SK-N-SH (cell line): Measurements from ENCODE around the gene PDZRN4. TPM values are rescaled to one million over a fixed set of nuclear protein-coding genes. Genes with fewer than 3 reads are reported as not detected.

Experiments
- CTCF ChIA-PET: fragments of 300-600, 350-600 bp; formaldehyde crosslinking; extraction: SDS; loops from one replicate; lab custom pipeline; 2021; lab: Yijun Ruan, JAX
- POLR2A ChIA-PET: fragments of 350-600 bp; sonication (Branson Sonifier 250); formaldehyde crosslinking; extraction: SDS; loops from one replicate; lab custom pipeline; 2020; ENCODE audit warnings: antibody characterized with exemption, inconsistent platforms; lab: Yijun Ruan, JAX
- DNase-seq: peaks from one replicate; pipeline ENCODE4 v3.0.0; 2012
- H2AFZ ChIP-seq: fragments of 200-600 bp; sonication (generic); 2 replicates; pipeline ENCODE4 v1.8.1; 2016; ENCODE audit warnings: antibody characterized with exemption, mild to moderate bottlenecking, low read depth
- H3F3A ChIP-seq: fragments of 200-600 bp; sonication (generic); replicated peaks from 2 replicates; pipeline ENCODE3; 2016; ENCODE audit warnings: antibody characterized with exemption, mild to moderate bottlenecking; ENCODE audit not compliant: insufficient read depth
- H3K27ac ChIP-seq, 2 experiments: fragments of 200-500 bp in 1 of 2; fragments of 200-600 bp in 1 of 2; sonication (Bioruptor generic) in 1 of 2; sonication (generic), shearing (Covaris generic) in 1 of 2; 2 replicates each; pipeline versions ENCODE4 v1.5.1 to v1.6.1; 2014 to 2016; ENCODE audit warnings: low read depth in 2 of 2, inconsistent platforms in 1 of 2, low read length in 1 of 2, mild to moderate bottlenecking in 1 of 2, mixed read lengths in 1 of 2
- H3K27me3 ChIP-seq: fragments of 200-600 bp; sonication (generic), shearing (Covaris generic); 2 replicates; pipeline ENCODE4 v1.6.1; 2016; ENCODE audit warnings: mixed run types; ENCODE audit not compliant: insufficient read depth
- H3K36me3 ChIP-seq, 2 experiments: fragments of 200-500 bp in 1 of 2; fragments of 200-600 bp in 1 of 2; sonication (Bioruptor generic) in 1 of 2; sonication (generic) in 1 of 2; replicated peaks in 1 of 2; 2 replicates each; pipeline versions ENCODE3 to v1.5.1; 2014 to 2016; ENCODE audit warnings: low read length in 1 of 2, mild to moderate bottlenecking in 1 of 2; ENCODE audit not compliant: insufficient read depth in 2 of 2, control insufficient read depth in 1 of 2
- H3K4me1 ChIP-seq, 2 experiments: fragments of 200-500 bp in 1 of 2; fragments of 200-600 bp in 1 of 2; sonication (Bioruptor generic) in 1 of 2; sonication (generic), shearing (Covaris generic) in 1 of 2; 2 replicates each; pipeline versions ENCODE4 v1.5.1 to v1.6.1; 2014 to 2016; ENCODE audit warnings: low read depth in 1 of 2, low read length in 1 of 2, mixed run types in 1 of 2; ENCODE audit not compliant: insufficient read depth in 2 of 2, control insufficient read depth in 1 of 2
- H3K4me2 ChIP-seq: fragments of 200-600 bp; sonication (generic), shearing (Covaris generic); 2 replicates; pipeline ENCODE4 v1.6.1; 2017; ENCODE audit warnings: mixed run types
- H3K4me3 ChIP-seq, 2 experiments: fragments of 200-500 bp in 1 of 2; fragments of 200-600 bp in 1 of 2; sonication (Bioruptor generic) in 1 of 2; sonication (generic), shearing (Covaris generic) in 1 of 2; 2 replicates each; pipeline versions ENCODE4 v1.5.1 to v1.8.1; 2014 to 2016; ENCODE audit warnings: low read depth in 2 of 2, inconsistent platforms in 1 of 2, low read length in 1 of 2, mild to moderate bottlenecking in 1 of 2, mixed read lengths in 1 of 2, moderate library complexity in 1 of 2
- H3K79me2 ChIP-seq: fragments of 200-600 bp; sonication (generic); 2 replicates; pipeline ENCODE4 v1.8.1; 2017; ENCODE audit warnings: mild to moderate bottlenecking; ENCODE audit not compliant: insufficient read depth
- H3K9ac ChIP-seq: fragments of 200-600 bp; sonication (generic); 2 replicates; pipeline ENCODE4 v1.6.1; 2017; ENCODE audit warnings: mixed run types
- H3K9me2 ChIP-seq: fragments of 200-600 bp; sonication (generic); 2 replicates; pipeline ENCODE4 v1.6.1; 2017; ENCODE audit warnings: mixed run types
- H3K9me3 ChIP-seq: fragments of 200-600 bp; sonication (generic); 2 replicates; pipeline ENCODE4 v1.6.1; 2017; ENCODE audit warnings: mixed run types, mild to moderate bottlenecking, moderate library complexity
- H4K20me1 ChIP-seq: fragments of 200-600 bp; sonication (generic); 2 replicates; pipeline ENCODE4 v1.6.1; 2017; ENCODE audit warnings: mild to moderate bottlenecking, mixed run types; ENCODE audit not compliant: insufficient read depth
- ELF1 ChIP-seq: IDR thresholded peaks from 2 replicates; pipeline ENCODE4 v1.4.0; 2012
- FOSL2 ChIP-seq: IDR thresholded peaks from 2 replicates; pipeline ENCODE4 v1.4.0; 2012; ENCODE audit warnings: low read depth, mild to moderate bottlenecking, moderate library complexity, borderline replicate concordance
- GABPA ChIP-seq: IDR thresholded peaks from 2 replicates; pipeline ENCODE4 v1.4.0; 2012; ENCODE audit warnings: low read depth, mild to moderate bottlenecking
- GATA2 ChIP-seq: sonication (generic); formaldehyde crosslinking; IDR thresholded peaks from 2 replicates; pipeline ENCODE4 v1.5.0; 2020; ENCODE audit warnings: mild to moderate bottlenecking, missing genetic modification reagents
- MEF2A ChIP-seq: IDR thresholded peaks from 2 replicates; pipeline ENCODE4 v1.4.0; 2012; ENCODE audit warnings: low read depth, borderline replicate concordance
- NRF1 ChIP-seq: IDR thresholded peaks from 2 replicates; pipeline ENCODE4 v1.6.1; 2012; ENCODE audit warnings: low read depth, mild to moderate bottlenecking, low read length
- RXRA ChIP-seq: IDR thresholded peaks from 2 replicates; pipeline ENCODE4 v1.4.0; 2012; ENCODE audit warnings: low read depth, mild to moderate bottlenecking, borderline replicate concordance
- TCF12 ChIP-seq: IDR thresholded peaks from 2 replicates; pipeline ENCODE4 v1.4.0; 2012
- TEAD4 ChIP-seq: IDR thresholded peaks from 2 replicates; pipeline ENCODE4 v1.4.0; 2012; ENCODE audit warnings: mild to moderate bottlenecking, borderline replicate concordance; ENCODE audit not compliant: insufficient read depth
- YY1 ChIP-seq: IDR thresholded peaks from 2 replicates; pipeline ENCODE4 v1.4.0; 2012; ENCODE audit warnings: low read depth, mild to moderate bottlenecking
- WGBS: methylation state at CpG from one replicate; pipeline ENCODE4 v1.1.6; 2017; ENCODE audit warnings: low lambda C conversion rate; 5-methylcytosine and 5-hydroxymethylcytosine counted together
- polyA plus RNA-seq, 3 experiments: library from polyadenylated mRNA; depleted of rRNA; stranded (reverse); fragments of >200 nt; gene quantifications; 2 replicates each; pipeline ENCODE4 v1.2.3, GENCODE V29; 2012
- TF ChIP-seq, protein P1 (sequence below): IDR thresholded peaks from 2 replicates; pipeline ENCODE4 v1.4.0; 2012; ENCODE audit warnings: low read depth, borderline replicate concordance
- TF ChIP-seq, protein P2 (sequence below): IDR thresholded peaks from 2 replicates; pipeline ENCODE4; 2012

The PDZRN4 gene
- polyA plus RNA-seq, 1 of the 3 experiments (the other 2 are of a cell fraction) = 0.02 TPM

DNA sequence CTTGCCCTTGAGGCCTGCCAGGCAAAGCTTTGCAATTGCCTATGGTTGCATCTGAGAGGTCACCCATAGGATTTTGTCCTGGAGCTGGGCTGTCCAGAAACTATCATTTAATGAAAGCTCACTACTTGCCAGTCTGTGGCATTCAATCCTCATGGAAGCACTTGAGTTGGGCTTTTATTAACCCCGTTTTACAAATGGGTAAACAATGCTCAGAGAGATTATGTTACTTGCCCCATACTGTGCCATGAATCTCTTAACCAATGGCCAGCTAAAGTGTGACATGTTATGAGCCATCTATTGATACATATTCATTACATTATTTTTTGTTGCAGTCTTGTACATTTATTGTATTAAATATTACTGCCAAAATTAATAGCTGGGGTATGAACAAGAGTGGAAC lies 35.9 kb downstream of the PDZRN4 start:
- TF ChIP-seq MEF2A (no peak), ELF1 (no peak), TEAD4 (no peak), NRF1 (no peak), RXRA (no peak), FOSL2 (no peak), YY1 (no peak), GABPA (no peak), TCF12 (no peak)
- TF ChIP-seq, protein P1, sequence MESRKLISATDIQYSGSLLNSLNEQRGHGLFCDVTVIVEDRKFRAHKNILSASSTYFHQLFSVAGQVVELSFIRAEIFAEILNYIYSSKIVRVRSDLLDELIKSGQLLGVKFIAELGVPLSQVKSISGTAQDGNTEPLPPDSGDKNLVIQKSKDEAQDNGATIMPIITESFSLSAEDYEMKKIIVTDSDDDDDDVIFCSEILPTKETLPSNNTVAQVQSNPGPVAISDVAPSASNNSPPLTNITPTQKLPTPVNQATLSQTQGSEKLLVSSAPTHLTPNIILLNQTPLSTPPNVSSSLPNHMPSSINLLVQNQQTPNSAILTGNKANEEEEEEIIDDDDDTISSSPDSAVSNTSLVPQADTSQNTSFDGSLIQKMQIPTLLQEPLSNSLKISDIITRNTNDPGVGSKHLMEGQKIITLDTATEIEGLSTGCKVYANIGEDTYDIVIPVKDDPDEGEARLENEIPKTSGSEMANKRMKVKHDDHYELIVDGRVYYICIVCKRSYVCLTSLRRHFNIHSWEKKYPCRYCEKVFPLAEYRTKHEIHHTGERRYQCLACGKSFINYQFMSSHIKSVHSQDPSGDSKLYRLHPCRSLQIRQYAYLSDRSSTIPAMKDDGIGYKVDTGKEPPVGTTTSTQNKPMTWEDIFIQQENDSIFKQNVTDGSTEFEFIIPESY = no peak
- no peaks in the 10 kb centered on the region for H3K79me2 ChIP-seq
- H4K20me1 ChIP-seq = no peaks in the 10 kb centered on the region
- ChIA-PET POLR2A (no interaction called here), CTCF (interaction anchor here (1.0 kb wide), 1 partner anchor 15 kb away, joined by 3 read pairs; no protein-coding TSS in a partner anchor)
- no peak overlapping the region for H3K4me2 ChIP-seq
- no peak for DNase-seq
- H3K9ac ChIP-seq = no peak overlapping the region
- no peaks in the 10 kb centered on the region for H3F3A ChIP-seq
- 0% methylated on average over 1 of the region's 1 CpG for WGBS
- no peak overlapping the region for H3K4me3 ChIP-seq
- H3K9me2 ChIP-seq = no peaks in the 10 kb centered on the region
- H3K36me3 ChIP-seq = no peaks in the 10 kb centered on the region
- H2AFZ ChIP-seq = no peak overlapping the region
- H3K4me1 ChIP-seq = no peaks in the 10 kb centered on the region
- H3K9me3 ChIP-seq = no peaks in the 10 kb centered on the region
- no peaks in the 10 kb centered on the region for H3K27me3 ChIP-seq
- H3K27ac ChIP-seq = no peak overlapping the region

DNA sequence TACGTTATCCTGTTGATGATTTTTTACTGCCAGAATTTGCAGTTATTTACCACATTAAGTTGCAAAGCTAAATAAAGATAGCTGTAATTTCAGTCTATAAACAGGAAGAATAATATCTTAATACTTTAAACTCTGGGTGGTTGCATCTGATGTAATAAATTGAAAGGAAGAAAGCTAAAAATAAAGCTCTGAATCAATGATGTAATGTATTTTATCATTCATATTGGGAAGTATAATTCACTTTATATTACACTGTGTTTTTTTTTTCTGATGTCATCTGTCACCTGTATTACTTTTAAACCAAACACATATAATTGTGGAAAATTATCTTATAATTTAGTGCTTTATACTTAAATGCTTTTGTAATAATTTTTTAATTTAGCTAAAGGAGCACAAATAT lies 37.1 kb downstream of the PDZRN4 start:
- Histone ChIP-seq H3K4me3 (no peak overlapping the region), H4K20me1 (no peaks in the 10 kb centered on the region), H3K36me3 (no peaks in the 10 kb centered on the region), H3K27me3 (no peaks in the 10 kb centered on the region), H3K9me2 (no peaks in the 10 kb centered on the region), H3K9ac (no peak overlapping the region), H3K27ac (no peak overlapping the region), H3K4me1 (no peaks in the 10 kb centered on the region), H3K9me3 (no peaks in the 10 kb centered on the region), H3K79me2 (no peaks in the 10 kb centered on the region), H3K4me2 (no peak overlapping the region), H3F3A (no peaks in the 10 kb centered on the region), H2AFZ (no peak overlapping the region)
- POLR2A ChIA-PET = no interaction called here
- no peak for DNase-seq
- CTCF ChIA-PET = interaction anchor here (0.7 to 2.3 kb wide), 4 partner anchors 12 to 35 kb away, joined by 3 to 12 read pairs (median 4); no protein-coding TSS in a partner anchor
- 47% methylated on average over 1 of the region's 1 CpG for WGBS
- TF ChIP-seq, protein P2, sequence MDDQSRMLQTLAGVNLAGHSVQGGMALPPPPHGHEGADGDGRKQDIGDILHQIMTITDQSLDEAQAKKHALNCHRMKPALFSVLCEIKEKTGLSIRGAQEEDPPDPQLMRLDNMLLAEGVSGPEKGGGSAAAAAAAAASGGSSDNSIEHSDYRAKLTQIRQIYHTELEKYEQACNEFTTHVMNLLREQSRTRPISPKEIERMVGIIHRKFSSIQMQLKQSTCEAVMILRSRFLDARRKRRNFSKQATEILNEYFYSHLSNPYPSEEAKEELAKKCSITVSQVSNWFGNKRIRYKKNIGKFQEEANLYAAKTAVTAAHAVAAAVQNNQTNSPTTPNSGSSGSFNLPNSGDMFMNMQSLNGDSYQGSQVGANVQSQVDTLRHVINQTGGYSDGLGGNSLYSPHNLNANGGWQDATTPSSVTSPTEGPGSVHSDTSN = no peak
- TF ChIP-seq MEF2A = no peak
- TF ChIP-seq GATA2 = no peak
